Gastroesophageal sphincter (tissue), 3 donors: ENCODE data around the gene RAPGEF3.

Source experiments
- CTCF ChIP-seq, 4 experiments: fragments of 200-600 bp in 2 of 4; fragments of 450-650 bp in 2 of 4; sonication (generic) in 1 of 4; IDR thresholded peaks; one replicate each; pipeline ENCODE4 v1.5.1; 2017 to 2019; ENCODE audit warnings: antibody characterized with exemption in 4 of 4, mild to moderate bottlenecking in 2 of 4, moderate library complexity in 2 of 4
- EP300 ChIP-seq: sonication (generic); formaldehyde crosslinking; IDR thresholded peaks from one replicate; pipeline ENCODE4 v1.6.1; 2017; ENCODE audit warnings: antibody characterized with exemption, mild to moderate bottlenecking
- POLR2A ChIP-seq, 2 donors: fragments of 450-650 bp; IDR thresholded peaks; one replicate each; pipeline ENCODE4 v1.6.1; 2017; ENCODE audit warnings: antibody characterized with exemption in 2 of 2, mild to moderate bottlenecking in 2 of 2, moderate library complexity in 1 of 2
- POLR2AphosphoS5 ChIP-seq: sonication (generic); formaldehyde crosslinking; IDR thresholded peaks from one replicate; pipeline ENCODE4 v1.6.1; 2017; ENCODE audit warnings: antibody characterized with exemption

DNA sequence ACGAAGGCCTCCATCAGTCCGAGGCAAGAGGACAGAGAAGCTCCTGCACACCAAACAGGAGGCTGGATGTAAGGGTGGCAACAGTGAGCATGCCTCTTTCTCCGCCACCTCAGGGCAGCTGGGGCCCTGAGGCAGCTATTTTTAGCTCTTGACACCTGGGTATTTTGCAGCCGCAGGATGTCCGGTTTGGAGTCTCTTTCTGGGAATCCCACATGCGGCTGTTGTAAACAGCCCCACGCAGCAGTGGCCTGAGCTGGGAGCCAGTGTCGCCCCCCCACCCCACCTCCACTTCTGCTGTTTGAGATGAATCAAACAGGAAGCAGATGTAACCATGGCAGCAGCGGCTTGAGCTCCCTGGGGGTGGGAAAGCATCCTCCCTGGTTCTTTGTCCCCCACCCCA is 49.4 kb upstream of the RAPGEF3 start:
- TF ChIP-seq CTCF (IDR thresholded peaks at IDR 0.05) (no peak), EP300 (no peak), POLR2AphosphoS5 (peak; percentile 95), POLR2A (IDR thresholded peaks at IDR 0.05) (no peak)
